HG03520 (cell line): Measurements from ENCODE around the gene BCL2L15.
"Not testable (repeated sequence)": the region's sequence is repeated elsewhere in the genome, so short reads cannot be mapped to it uniquely, and the experiment has no call there.

ENCODE experiments used
- ATAC-seq: cut with Tn5 transposase; IDR thresholded peaks from one replicate; pipeline ENCODE4 v1.9.1; 2021; ENCODE audit warnings: mild to moderate bottlenecking, moderate library complexity; ENCODE audit not compliant: unreplicated experiment

Gene BCL2L15

DNA sequence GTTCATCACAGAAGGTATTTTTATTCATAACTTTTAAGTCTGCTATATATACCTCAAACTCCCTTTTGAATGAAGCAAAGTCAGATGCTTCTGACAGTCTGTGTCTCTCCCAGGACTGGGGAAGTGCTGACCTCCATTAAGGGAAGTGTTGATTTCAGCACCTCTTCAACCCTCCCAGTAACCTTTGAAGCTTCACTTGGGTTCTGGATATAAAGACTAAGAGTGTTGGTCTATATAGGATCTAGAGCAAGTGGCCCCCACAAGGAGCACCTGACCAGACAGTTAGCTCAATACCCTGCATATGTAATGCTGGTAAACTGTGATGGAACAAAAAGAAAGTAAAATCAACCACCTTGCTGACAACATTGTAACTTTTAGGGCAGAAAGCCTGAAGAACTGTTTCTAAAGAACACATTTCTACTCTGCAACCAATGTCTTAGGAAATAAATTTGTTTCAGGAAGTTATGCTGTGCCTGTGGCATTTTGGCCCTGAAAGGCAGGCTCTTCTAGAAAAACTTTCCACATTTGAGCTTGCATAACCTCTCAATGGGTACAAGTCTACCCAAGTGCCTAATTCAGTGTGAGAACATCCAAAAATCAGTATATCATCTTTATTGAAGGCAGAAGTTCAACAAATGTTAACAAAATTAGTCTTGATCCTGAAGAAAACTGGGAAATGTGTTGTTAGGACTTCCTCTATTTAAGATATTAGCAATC, 15.0 kb downstream of the BCL2L15 start:
- no peak for ATAC-seq

- ATAC-seq = peak; percentile 88
Measured at GRCh38 chr1:113871597-113872113, 15.7 kb downstream of the BCL2L15 start, which contains the start of gene PTPN22. Gene PTPN22 (minus strand): TSS chr1:113871712.

- ATAC-seq = no peak
Measured at GRCh38 chr1:113870778-113871177, 16.6 kb downstream of the BCL2L15 start.

GRCh38 chr1:113868387-113869083, 18.8 kb downstream of the BCL2L15 start:
- ATAC-seq = no peak

GRCh38 chr1:113861641-113862040, 25.7 kb downstream of the BCL2L15 start:
- no peak for ATAC-seq

DNA sequence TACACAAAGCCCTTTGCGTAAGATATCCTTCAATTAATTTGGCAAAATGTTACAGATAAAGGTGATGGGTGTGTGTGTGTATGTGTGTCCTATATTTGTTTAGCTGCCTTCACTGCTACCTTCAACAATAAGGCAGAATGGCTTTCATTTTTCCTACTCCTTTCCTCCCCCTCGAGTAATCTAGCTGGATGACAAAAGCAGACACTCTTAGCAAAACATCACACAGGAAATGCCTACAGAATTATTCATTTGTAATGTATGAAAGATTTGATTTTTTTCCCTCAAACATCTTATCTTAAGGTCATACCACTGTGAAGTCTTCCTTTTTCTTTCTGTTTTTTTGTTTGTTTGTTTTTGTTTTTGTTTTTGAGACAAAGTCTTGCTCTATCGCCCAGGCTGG, 26.5 kb downstream of the BCL2L15 start:
- ATAC-seq = no peak

DNA sequence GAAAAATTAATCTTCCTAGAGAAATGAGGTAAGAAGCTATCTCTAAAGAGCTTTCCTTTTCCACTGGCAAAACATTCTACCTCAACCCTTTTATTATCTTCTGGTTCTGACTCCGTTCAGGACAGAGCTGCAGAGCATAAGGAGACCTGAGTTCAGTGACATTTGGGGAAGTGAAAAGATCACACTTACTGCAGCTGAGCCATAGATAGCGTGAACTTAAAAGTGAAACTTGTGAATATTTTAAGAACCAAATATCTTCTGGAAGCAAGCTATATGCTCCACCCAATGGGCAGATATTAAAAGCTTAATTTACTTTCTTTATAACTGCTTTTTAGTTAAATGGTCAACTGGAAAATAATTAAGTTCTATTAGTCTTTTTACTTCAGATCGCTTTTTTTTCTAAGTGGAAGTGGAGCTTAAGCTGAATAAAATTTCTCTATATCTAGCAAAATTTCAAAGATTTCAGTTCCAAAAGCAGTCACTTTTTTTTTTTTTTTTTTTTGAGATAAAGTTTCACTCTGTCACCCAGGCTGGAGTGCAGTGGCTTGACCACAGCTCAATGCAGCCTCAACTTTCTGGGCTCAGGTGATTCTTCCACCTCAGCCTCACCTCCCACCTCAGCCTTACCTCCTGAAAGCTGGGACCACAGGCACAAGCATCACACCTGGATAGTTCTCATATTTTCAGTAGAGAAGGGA, 27.8 kb downstream of the BCL2L15 start:
- ATAC-seq = peak; percentile 90

DNA sequence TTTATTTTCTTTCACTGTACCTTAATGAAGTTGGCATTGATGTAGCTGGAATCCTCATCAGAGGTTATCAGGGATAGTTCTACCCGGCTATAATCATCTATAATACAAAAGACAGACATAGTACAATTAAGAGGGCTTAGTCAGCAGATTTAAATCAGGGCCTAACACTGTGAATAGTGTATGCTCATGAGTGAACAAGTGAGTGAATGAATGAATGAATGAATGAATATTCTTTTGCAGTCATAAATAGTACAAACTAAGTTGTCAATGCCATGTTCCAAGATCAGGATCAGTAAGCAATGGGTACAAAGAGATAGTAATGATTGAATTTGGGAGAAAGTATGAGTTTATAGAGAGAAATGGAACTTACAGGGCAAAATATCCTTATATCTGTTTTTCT, 28.4 kb downstream of the BCL2L15 start:
- ATAC-seq = no peak

GRCh38 chr1:113858418-113858817, 29.0 kb downstream of the BCL2L15 start:
- ATAC-seq = no peak

GRCh38 chr1:113857776-113858175, 29.6 kb downstream of the BCL2L15 start:
- ATAC-seq = no peak

GRCh38 chr1:113856401-113856790, 31.0 kb downstream of the BCL2L15 start:
- ATAC-seq = no peak

GRCh38 chr1:113855630-113856400, 31.6 kb downstream of the BCL2L15 start:
- no peak for ATAC-seq

DNA sequence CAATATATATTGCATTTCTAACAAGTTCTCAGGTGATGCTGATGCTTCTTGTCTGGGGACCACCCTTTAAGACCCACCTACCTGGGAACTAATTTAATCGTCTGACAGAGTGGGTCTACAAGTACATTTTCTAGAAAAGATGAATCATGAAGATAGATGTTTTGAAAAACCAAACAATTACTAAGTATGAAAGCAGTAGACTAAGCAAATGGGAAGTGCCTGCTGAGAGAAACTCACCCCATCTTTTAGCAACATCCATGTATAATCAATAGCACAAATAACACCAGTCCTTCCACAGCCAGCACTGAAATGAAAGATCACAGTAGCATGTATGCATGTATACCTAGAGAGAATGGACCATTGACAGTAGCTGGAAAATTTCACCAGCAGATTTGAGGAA, 33.1 kb downstream of the BCL2L15 start:
- ATAC-seq = no peak

DNA sequence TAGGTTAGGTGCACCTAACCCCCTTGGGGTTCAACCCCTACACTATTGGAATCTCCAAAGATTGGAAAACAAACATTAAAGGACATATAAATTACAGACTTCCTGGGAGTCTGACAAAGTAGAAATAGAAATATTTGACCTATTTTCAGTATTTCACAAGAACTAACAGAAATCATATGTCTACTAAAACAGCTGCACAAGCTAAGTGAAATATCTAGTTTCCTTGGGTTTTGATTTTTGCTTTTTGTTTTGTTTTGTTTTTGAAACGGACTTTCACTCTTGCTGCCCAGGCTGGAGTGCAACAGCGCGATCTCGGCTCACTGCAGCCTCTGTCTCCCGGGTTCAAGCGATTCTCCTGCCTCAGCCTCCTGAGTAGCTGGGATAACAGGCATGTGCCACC, 34.7 kb downstream of the BCL2L15 start:
- ATAC-seq = not testable (repeated sequence)

DNA sequence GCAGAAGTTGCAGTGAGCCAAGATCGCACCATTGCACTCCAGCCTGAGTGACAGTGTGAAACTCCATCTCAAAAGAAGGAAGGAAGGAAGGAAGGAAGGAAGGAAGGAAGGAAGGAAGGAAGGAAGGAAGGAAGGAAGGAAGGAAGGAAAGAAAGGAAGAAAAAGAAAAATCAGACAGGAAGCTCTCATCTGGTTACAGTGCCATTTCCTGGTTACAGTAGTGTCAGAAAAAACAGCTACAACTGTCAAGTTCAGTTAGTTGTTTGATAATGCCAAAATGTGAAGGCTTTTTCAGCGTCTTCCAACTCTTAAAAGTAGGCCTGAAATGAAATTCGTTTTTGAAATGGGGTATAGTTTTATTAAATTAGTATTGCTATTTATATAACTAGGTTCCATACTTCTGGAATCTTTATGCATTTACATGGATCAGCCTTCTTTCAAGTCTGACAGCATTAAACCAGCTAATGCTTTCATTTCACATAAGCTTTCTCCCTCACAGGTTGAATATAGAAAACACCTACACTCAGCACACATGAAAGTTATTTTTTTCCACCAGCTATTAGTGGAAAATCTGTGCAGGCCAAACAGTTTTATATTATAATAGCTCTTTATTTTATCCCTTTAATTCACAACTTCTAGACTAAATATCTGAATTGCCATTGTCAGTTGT, 37.1 kb downstream of the BCL2L15 start:
- ATAC-seq = no peak

- ATAC-seq = no peak
Measured at GRCh38 chr1:113849072-113849471, 38.3 kb downstream of the BCL2L15 start.

GRCh38 chr1:113846391-113847035, 40.9 kb downstream of the BCL2L15 start:
- ATAC-seq = no peak

GRCh38 chr1:113836534-113836933, 50.8 kb downstream of the BCL2L15 start:
- no peak for ATAC-seq

- ATAC-seq = no peak
Measured at GRCh38 chr1:113835686-113836290, 51.6 kb downstream of the BCL2L15 start.
